ENCODE results near the gene ERC1. TPM values are rescaled to one million over a fixed set of nuclear protein-coding genes. Genes with fewer than 3 reads are reported as not detected.
A peak's percentile ranks its signal among the peaks of the same experiment; 100 is the strongest.
"Not testable (repeated sequence)": the region's sequence is repeated elsewhere in the genome, so short reads cannot be mapped to it uniquely, and the experiment has no call there.

ERC1 gene
- total RNA-seq, 1 donor from 2014 or later: 16.6 TPM

DNA sequence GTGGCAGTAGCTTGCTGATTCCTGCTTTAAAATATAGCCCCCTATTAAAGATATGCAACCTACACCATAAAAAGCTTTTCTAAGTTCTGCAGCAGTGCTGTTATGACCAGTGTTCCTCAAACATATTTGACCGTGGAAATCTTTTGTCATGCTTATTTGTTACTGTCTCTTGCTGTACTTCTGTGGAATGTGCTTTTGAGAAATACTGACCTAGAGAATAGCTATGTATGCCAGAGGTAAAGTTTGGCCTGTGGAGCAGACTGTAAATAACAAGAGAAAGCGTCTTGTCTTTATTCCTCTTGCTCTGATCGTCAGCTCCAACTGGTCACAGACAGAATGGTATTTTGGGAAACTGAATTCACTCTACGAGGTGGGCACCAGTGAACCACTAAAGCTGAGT is 364.4 kb downstream of the ERC1 start:
- TF ChIP-seq, protein P1, sequence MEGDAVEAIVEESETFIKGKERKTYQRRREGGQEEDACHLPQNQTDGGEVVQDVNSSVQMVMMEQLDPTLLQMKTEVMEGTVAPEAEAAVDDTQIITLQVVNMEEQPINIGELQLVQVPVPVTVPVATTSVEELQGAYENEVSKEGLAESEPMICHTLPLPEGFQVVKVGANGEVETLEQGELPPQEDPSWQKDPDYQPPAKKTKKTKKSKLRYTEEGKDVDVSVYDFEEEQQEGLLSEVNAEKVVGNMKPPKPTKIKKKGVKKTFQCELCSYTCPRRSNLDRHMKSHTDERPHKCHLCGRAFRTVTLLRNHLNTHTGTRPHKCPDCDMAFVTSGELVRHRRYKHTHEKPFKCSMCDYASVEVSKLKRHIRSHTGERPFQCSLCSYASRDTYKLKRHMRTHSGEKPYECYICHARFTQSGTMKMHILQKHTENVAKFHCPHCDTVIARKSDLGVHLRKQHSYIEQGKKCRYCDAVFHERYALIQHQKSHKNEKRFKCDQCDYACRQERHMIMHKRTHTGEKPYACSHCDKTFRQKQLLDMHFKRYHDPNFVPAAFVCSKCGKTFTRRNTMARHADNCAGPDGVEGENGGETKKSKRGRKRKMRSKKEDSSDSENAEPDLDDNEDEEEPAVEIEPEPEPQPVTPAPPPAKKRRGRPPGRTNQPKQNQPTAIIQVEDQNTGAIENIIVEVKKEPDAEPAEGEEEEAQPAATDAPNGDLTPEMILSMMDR (IDR thresholded peaks at IDR 0.05; ENCODE audit: insufficient read depth, low read length, severe bottlenecking): no peak
- Histone ChIP-seq H3K27me3 (ENCODE audit: control insufficient read depth, insufficient read depth, low read length) (no peaks in the 10 kb centered on the region), H3K4me3 (ENCODE audit: low read depth, low read length) (no peak overlapping the region), H3K36me3 (ENCODE audit: control insufficient read depth, insufficient read depth, low read length) (no peaks in the 10 kb centered on the region)
- DNase-seq (ENCODE audit: low read depth) (no peak), FAIRE-seq (no peak)

DNA sequence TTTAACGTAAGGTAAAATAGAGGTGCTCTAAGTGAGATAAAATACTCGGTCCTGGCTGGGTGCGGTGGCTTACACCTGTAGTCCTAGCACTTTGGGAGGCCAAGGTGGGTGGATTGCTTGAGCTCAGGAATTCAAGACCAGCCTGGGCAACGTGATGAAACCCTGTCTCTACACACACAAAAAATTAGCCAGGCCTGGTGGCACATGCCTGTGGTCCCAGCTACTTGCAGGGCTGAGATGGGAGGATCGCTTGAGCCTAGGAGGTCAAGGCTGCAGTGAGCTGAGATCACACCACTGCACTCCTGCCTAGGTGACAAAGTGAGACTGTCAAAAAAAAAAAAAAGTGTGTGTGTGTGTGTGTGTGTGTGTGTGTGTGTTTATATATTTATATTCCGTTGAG is 364.8 kb downstream of the ERC1 start:
- H3K4me3 ChIP-seq (ENCODE audit: low read depth, low read length); H3K27me3 ChIP-seq (ENCODE audit: control insufficient read depth, insufficient read depth, low read length); FAIRE-seq; DNase-seq (ENCODE audit: low read depth); H3K36me3 ChIP-seq (ENCODE audit: control insufficient read depth, insufficient read depth, low read length): not testable (repeated sequence)

DNA sequence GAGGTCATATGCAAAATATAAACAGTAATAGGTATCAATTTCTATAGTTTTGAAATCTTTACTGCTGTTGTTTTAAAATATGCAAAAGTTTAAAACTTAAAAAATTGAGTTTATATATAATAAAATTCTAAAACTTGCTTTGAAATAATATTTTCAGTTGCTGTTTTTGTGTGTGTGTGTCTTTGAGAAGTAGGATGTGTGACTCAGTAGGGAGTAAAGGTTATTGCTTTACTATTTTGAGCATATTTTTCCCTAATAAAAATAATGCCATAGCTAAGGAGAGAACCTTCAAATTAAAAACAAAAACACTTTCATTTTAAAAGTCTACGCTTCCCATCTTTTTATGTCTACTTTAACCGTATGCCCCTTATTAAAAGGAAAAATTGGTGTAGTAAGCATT is 365.3 kb downstream of the ERC1 start:
- H3K4me3 ChIP-seq (ENCODE audit: low read depth, low read length): no peak overlapping the region
- H3K27me3 ChIP-seq (ENCODE audit: control insufficient read depth, insufficient read depth, low read length): no peaks in the 10 kb centered on the region
- DNase-seq (ENCODE audit: low read depth): no peak
- TF ChIP-seq, protein P1 (IDR thresholded peaks at IDR 0.05; ENCODE audit: insufficient read depth, low read length, severe bottlenecking): no peak
- no peak for FAIRE-seq
- H3K36me3 ChIP-seq (ENCODE audit: control insufficient read depth, insufficient read depth, low read length): no peaks in the 10 kb centered on the region

DNA sequence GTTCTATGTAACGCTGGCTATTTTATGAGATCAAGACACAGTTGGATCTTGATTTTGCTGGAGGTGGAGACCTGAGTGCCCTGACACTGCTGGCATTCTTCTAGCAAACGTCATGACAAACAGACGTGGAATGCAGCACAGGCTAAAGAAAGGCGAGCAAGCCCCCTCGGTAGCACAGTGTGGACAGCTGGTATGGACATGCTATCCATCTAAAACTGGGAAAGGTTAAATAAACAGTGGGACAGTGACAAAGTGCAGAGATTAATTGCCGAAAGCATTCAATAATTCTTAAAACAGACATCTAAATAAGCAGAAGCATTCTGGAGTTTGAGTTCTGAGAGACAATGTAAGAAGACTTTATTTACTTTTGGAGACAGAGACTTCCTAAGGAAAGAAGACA is 366.1 kb downstream of the ERC1 start:
- Histone ChIP-seq H3K27me3 (ENCODE audit: control insufficient read depth, insufficient read depth, low read length) (no peaks in the 10 kb centered on the region), H3K36me3 (ENCODE audit: control insufficient read depth, insufficient read depth, low read length) (no peaks in the 10 kb centered on the region), H3K4me3 (ENCODE audit: low read depth, low read length) (no peak overlapping the region)
- FAIRE-seq (no peak), DNase-seq (ENCODE audit: low read depth) (no peak)
- TF ChIP-seq, protein P1 (IDR thresholded peaks at IDR 0.05; ENCODE audit: insufficient read depth, low read length, severe bottlenecking): no peak

DNA sequence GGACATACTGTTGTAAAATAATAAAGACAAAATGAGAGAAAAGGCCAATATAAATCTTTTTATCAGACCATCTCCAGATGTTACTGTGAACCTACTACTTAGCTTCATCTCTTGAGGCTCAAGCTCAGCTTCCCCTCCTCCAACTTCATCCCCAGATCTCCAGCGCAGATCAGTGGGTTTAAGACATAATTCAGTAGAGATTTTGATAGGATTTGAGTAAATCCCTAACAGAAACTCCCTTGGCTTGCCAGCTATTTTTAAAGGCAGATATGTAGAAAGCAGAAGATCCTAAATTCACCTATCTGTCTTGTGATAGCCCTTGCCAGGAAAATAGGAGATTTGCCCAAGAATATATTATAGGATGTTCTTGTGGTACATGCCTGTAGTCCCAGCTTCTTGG is 366.7 kb downstream of the ERC1 start:
- no peaks in the 10 kb centered on the region for H3K27me3 ChIP-seq (ENCODE audit: control insufficient read depth, insufficient read depth, low read length)
- FAIRE-seq: no peak
- no peak for DNase-seq (ENCODE audit: low read depth)
- TF ChIP-seq, protein P1 (IDR thresholded peaks at IDR 0.05; ENCODE audit: insufficient read depth, low read length, severe bottlenecking): no peak
- H3K36me3 ChIP-seq (ENCODE audit: control insufficient read depth, insufficient read depth, low read length): no peaks in the 10 kb centered on the region
- H3K4me3 ChIP-seq (ENCODE audit: low read depth, low read length): no peak overlapping the region

DNA sequence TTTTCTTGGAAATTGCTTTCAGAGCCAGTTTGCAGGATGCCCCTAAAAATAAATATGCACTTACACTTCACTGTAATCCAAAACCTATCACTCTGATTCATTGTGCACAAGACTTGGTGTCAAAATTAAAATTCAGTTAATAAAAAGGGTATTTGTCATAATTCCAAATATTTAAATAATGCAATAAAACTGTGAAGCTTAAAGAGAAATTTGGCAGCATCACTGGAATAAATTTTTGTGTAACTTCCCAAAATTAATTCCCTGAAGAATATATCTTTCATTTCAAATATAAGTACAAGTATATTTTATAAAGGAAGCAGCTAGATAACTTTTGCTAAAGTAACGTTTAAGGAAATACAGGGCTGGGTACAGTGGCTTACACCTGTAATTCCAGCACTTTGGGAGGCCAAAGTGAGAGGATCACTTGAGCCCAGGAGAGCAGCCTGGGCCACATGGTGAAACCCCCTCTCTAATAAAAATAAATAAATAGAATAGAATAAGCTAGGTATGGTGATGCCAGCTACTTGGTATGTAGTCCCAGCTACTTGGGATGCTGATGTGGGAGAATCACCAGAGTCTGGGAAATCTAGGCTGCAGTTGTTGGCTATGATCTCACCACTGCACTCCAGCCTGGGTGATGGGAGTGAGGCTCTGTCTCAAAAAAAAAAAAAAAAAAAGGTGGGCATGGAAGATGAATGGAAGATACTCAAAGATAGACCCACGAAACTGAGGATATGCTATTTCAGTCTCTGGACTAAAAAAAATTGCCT is 369.6 kb downstream of the ERC1 start:
- H3K36me3 ChIP-seq (ENCODE audit: control insufficient read depth, insufficient read depth, low read length): no peaks in the 10 kb centered on the region
- DNase-seq (ENCODE audit: low read depth): peak; percentile 29
- H3K4me3 ChIP-seq (ENCODE audit: low read depth, low read length): no peak overlapping the region
- H3K27me3 ChIP-seq (ENCODE audit: control insufficient read depth, insufficient read depth, low read length): no peaks in the 10 kb centered on the region
- TF ChIP-seq, protein P1 (IDR thresholded peaks at IDR 0.05; ENCODE audit: insufficient read depth, low read length, severe bottlenecking): no peak
- FAIRE-seq: no peak

All from bronchial epithelial cell (primary cell).